Measurements from ENCODE around the gene SMIM45.
"Not testable (repeated sequence)": the region's sequence is repeated elsewhere in the genome, so short reads cannot be mapped to it uniquely, and the experiment has no call there.

The SMIM45 gene

DNA sequence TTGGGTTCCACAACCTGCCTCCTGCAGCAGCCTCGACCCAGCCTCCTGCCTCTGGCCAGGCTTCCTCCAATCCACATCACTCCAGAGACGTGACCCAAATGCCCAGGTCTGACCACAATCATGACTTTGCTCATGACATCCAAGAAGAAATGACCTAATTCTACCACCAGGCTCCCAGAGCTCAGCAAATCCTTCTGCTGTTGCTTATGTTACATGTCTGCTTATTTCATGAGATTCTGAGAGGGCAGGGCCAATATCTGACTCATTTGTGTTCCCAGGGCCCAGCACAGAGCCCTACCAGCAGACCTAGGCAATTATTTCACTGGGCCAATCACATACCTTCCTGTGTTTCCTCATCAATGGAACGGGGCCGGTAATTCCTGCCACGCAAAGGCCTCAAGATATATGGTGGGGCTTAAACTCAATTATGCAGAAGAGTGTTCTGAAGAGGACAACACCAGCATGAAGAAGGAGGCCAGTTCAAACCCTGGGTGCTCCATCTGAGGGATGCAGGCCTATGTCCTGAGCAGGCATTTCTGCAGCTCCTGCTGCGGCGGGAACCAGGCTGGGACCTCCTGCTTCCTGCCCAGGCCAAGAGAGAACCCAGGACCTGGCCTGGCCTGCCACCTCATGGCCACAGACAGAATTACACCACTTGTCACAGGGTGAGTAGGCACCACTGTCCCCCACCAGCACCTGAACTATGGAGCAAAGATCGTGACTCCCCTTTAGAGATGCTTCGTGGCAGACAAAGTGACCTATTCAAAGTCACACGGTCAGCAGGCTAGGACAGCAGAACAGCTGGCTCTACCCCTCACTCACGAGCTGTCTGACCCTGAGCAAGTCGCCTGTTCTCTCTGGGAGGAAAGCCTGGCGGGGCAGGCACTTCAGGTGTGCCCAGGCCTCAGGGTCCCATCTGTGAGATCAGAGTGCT lies 10.9 kb upstream of the SMIM45 start:
- H3K9me3 Mint-ChIP-seq = no peaks in the 10 kb centered on the region

DNA sequence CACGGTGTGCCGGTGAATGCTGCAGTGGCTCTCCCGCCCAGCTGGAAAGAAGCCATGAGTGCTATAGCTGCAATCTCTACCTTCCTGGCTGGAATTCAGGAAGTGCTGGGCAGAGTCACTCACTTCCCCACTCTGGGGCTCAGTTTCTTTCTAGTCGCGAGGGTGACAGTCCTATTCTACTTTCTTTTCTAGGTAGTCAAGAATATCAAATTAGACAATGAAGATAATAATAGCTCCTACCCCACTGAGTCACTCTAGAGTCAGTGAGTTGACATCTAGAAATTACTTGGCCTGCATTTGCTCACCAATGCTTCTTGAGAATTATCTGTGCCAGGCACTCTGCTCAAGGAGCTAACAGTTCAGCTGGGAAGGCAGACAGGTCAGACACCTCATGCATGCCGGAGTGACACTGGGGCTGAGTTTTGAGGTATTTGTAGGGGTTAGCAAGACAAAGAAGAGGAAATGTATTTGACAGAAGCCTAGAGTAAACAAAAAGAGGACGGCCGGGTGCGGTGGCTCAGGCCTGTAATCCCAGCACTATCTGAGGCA lies 8.2 kb upstream of the SMIM45 start:
- Mint-ChIP-seq H3K27me3 (no peaks in the 10 kb centered on the region), H3K4me1 (peaks cover 83% of the 10 kb centered on the region), H3K4me3 (peak overlapping the region in 1 of 2 donors; percentile 67), H3K9me3 (no peaks in the 10 kb centered on the region), H3K27ac (peak overlapping the region in 1 of 2 donors; percentile 13)
- DNase-seq = no peak
- no peak for ATAC-seq

More for the DNA sequence above, 10.9 kb upstream of the SMIM45 start:
- Mint-ChIP-seq H3K27me3 (no peaks in the 10 kb centered on the region), H3K4me3 (peak overlapping the region; percentile 74 to 85), H3K27ac (peak overlapping the region; percentile 99 to 100), H3K4me1 (peaks cover 67% of the 10 kb centered on the region)
- DNase-seq (peak; percentile 84 to 88), ATAC-seq (peak; percentile 72)

- peak within 1 kb of the TSS; percentile 80 to 95 for H3K4me3 Mint-ChIP-seq
- peak within 1 kb of the TSS; percentile 92 to 94 for H3K27ac Mint-ChIP-seq
- peak; percentile 98 for ATAC-seq
- H3K27me3 Mint-ChIP-seq = no peaks in the 10 kb centered on the region
- peak; percentile 93 to 95 for DNase-seq
- H3K4me1 Mint-ChIP-seq = peaks cover 65% of the 10 kb centered on the region
- no peaks in the 10 kb centered on the region for H3K9me3 Mint-ChIP-seq
These were observed 5.1 kb upstream of the SMIM45 start, which contains the start of gene CENPM for GRCh38 chr22:41946629-41947423. CENPM (minus strand) TSS chr22:41947152; CDS start chr22:41947076, 76 bp downstream.

DNA sequence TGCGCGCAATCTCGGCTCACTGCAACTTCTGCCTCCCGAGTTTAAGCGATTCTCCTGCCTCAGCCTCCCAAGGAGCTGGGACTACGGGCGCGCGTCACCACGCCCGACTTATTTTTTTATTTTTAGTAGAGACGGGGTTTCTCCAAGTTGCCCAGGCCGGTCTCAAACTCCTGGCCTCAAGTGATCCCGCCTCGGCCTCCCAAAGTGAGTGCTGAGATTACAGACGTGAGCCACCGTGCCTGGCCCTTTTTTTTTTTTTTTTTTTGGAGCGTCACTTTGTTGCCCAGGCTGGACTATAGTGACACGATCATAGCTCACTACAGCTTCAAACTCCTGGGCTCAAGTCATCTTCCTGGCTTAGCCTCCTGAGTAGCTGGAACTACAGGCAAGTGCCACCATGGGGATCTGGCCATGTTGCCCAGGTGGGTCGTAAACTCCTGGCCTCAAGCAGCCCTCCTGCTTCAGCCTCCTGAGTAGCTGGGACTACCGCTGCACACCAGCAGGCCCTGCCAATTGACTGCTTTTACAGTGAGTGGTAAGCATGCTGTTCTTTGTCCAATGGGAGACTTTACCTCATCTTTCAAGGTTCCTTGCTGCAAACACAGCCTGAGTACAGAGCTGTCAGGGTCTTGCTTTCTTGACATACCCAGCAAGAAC lies 4.4 kb upstream of the SMIM45 start:
- ATAC-seq = no peak
- Mint-ChIP-seq H3K4me1 (peaks cover 61% of the 10 kb centered on the region), H3K27me3 (no peaks in the 10 kb centered on the region), H3K27ac (peak overlapping the region in 1 of 2 donors; percentile 92), H3K4me3 (peak overlapping the region; percentile 80 to 95), H3K9me3 (no peaks in the 10 kb centered on the region)
- DNase-seq = no peak

GRCh38 chr22:41948142-41948541 lies 3.8 kb upstream of the SMIM45 start:
- Mint-ChIP-seq H3K9me3 (no peaks in the 10 kb centered on the region), H3K4me1 (peaks cover 57% of the 10 kb centered on the region), H3K27me3 (no peaks in the 10 kb centered on the region), H3K27ac (no peak overlapping the region), H3K4me3 (peak overlapping the region; percentile 80 to 95)
- ATAC-seq = no peak
- DNase-seq = no peak

DNA sequence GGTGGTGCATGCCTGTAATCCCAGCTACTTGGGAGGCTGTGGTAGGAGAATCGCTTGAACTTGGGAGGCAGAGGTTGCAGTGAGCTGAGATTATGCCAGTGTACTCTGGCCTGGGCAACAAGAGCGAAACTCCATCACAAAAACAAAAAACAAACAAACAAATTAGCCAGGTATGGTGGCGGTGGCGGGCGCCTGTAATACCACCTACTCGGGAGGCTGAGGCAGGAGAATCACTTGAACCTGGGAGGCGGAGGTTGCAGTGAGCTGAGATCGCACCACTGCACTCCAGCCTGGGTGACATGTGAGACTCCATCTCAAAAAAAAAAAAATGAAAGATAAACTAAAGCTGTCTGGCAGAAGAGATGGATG lies 3.0 kb upstream of the SMIM45 start:
- peaks cover 49% of the 10 kb centered on the region for H3K4me1 Mint-ChIP-seq
- H3K27me3 Mint-ChIP-seq = not testable (repeated sequence)

DNA sequence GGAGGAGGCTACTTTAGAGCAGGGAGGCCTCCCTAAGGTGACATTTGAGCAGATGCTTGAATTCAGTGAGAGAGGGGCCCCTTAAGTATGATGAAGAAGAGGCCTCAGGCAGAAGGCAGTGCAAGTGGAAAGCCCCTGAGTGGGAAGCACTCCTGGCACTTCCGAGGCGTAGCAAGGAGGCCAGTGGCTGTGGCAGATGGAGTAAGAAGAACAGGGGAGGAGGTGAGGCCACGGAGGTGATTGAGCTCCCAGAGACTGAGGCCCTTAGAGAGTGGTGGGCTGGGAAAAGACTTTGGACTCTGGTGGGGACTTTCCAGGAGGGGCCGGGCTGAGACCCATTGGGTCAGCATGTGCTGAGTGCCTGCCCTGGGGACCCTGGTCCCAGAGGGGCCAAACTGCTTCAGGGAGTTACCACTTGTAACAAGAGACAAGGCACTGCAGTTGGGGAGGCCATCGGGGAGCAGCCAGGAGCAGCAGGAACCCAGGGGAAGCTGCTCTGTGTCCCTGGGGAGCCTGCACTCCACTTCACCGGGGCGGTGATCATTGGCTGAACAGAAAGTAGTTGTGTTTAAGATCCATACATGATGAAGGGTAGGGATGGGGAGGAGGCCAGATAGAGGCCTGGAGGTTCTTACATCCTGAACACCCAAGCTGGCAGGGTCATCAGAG lies 2.5 kb upstream of the SMIM45 start:
- DNase-seq (no peak), ATAC-seq (no peak)
- H3K27me3 Mint-ChIP-seq = no peaks in the 10 kb centered on the region
- no peaks in the 10 kb centered on the region for H3K9me3 Mint-ChIP-seq
- peaks cover 46% of the 10 kb centered on the region for H3K4me1 Mint-ChIP-seq
- H3K27ac Mint-ChIP-seq = peak overlapping the region in 1 of 2 donors; percentile 81
- H3K4me3 Mint-ChIP-seq = peak overlapping the region; percentile 2 to 16

More for the DNA sequence above, 3.0 kb upstream of the SMIM45 start:
- H3K27ac Mint-ChIP-seq = peak overlapping the region in 1 of 2 donors; percentile 81
- not testable (repeated sequence) for H3K9me3 Mint-ChIP-seq, ATAC-seq, DNase-seq
- H3K4me3 Mint-ChIP-seq = peak overlapping the region in 1 of 2 donors; percentile 2

- H3K27ac Mint-ChIP-seq = no peak overlapping the region
- ATAC-seq (no peak), DNase-seq (no peak)
- H3K27me3 Mint-ChIP-seq = peaks cover 4% of the 10 kb centered on the region
- H3K4me3 Mint-ChIP-seq = no peak overlapping the region
- no peaks in the 10 kb centered on the region for H3K9me3 Mint-ChIP-seq
- H3K4me1 Mint-ChIP-seq = peaks cover 29% of the 10 kb centered on the region
These were observed 763 bp downstream of the SMIM45 start for GRCh38 chr22:41952713-41953112.

GRCh38 chr22:41957941-41958556 lies 6.1 kb downstream of the SMIM45 start:
- Mint-ChIP-seq H3K4me1 (peaks cover 12% of the 10 kb centered on the region), H3K9me3 (no peaks in the 10 kb centered on the region), H3K4me3 (peak overlapping the region; percentile 75 to 79), H3K27me3 (peaks cover 11% of the 10 kb centered on the region), H3K27ac (peak overlapping the region in 1 of 2 donors; percentile 80)
- peak; percentile 68 for ATAC-seq
- DNase-seq = no peak

- DNase-seq = no peak
- no peaks in the 10 kb centered on the region for H3K27me3 Mint-ChIP-seq
- H3K4me1 Mint-ChIP-seq = no peaks in the 10 kb centered on the region
- no peak overlapping the region for H3K4me3 Mint-ChIP-seq
- H3K27ac Mint-ChIP-seq = no peak overlapping the region
- no peaks in the 10 kb centered on the region for H3K9me3 Mint-ChIP-seq
- no peak for ATAC-seq
These were observed 11.6 kb downstream of the SMIM45 start for GRCh38 chr22:41963453-41964111.

DNA sequence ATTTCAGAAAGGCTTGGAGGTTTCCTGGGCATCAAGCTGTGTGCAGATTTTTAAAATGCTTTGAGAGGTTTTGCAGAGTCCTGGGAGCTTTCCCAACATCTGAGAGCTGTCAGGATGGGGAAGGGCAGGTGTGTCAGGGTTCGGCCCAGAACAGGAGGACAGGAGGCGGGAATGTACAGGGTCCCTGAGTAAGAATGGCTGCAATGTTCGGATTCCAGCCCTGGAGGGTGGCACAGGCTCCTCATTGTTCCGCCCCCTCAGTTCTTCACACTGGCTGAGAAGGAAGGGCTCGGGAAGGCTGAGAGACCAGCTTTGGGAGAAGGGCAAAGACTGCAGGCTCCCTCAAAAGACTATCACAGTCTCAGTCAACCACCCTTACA lies 12.2 kb downstream of the SMIM45 start:
- no peak for DNase-seq
- H3K4me3 Mint-ChIP-seq = no peak overlapping the region
- ATAC-seq = no peak
- H3K27ac Mint-ChIP-seq = no peak overlapping the region
- no peaks in the 10 kb centered on the region for H3K4me1 Mint-ChIP-seq
- no peaks in the 10 kb centered on the region for H3K27me3 Mint-ChIP-seq
- no peaks in the 10 kb centered on the region for H3K9me3 Mint-ChIP-seq

DNA sequence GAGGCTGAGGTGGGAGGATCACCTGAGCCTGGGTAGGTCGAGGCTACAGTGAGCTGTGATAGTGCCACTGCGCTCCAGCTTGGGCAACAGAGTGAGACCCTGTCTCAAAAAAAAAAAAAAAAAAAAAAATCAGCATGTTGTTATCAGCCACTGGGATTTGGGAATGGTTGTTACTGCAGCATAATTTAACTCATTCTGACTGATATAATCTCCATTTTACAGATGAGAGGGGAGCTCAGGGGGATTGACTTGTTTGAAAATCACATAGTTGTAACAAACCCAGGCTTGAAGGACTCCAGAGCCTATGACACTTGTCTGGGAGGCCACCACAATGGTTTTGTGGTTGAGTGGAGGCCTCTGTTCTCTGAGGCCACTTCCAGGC lies 14.3 kb downstream of the SMIM45 start:
- H3K27me3 Mint-ChIP-seq = peaks cover 7% of the 10 kb centered on the region
- H3K9me3 Mint-ChIP-seq = no peaks in the 10 kb centered on the region
- no peak overlapping the region for H3K4me3 Mint-ChIP-seq
- no peak overlapping the region for H3K27ac Mint-ChIP-seq
- no peak for DNase-seq
- H3K4me1 Mint-ChIP-seq = no peaks in the 10 kb centered on the region
- ATAC-seq = no peak

- H3K9me3 Mint-ChIP-seq = no peaks in the 10 kb centered on the region
- DNase-seq (peak; percentile 28 to 63), ATAC-seq (peak; percentile 82)
- H3K27ac Mint-ChIP-seq = peak overlapping the region in 1 of 2 donors; percentile 36
- H3K27me3 Mint-ChIP-seq = peaks cover 12% of the 10 kb centered on the region
- H3K4me3 Mint-ChIP-seq = no peak overlapping the region
- no peaks in the 10 kb centered on the region for H3K4me1 Mint-ChIP-seq
These were observed 14.8 kb downstream of the SMIM45 start for GRCh38 chr22:41966607-41967240.

Data from stimulated activated naive CD8-positive, alpha-beta T cell treated with anti-CD3 and anti-CD28 coated beads, Interleukin-15, amount 100 ng/mL, for 72 hours (primary cell).